ENCODE measurements around the gene RARB. TPM values are rescaled to one million over a fixed set of nuclear protein-coding genes. Genes with fewer than 3 reads are reported as not detected.

Gene RARB
- total RNA-seq, 2 donors from 2014 or later = 21.5 to 21.9 TPM

DNA sequence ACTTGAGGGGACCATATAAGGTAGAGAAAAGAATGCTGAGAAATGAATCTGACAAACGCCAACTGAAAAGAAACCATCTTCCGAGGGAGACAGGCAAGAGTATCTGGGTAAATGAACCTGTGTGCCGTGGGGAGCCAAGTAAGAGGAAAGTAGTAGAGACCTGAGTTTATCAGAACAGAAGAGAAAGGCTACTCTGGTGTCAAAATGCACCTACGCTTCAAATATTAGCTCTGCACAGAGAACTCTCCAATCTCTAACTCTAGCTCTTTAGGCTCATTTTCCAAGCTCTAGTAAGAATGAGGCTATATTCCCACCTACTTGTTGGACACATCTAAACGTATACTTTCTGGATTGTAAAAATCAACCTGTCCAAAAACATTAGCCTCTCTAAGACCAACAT is 183.1 kb downstream of the RARB start:
- DNase-seq = no peak
- H3K4me3 ChIP-seq (ENCODE audit: low read length) = no peak overlapping the region
- H3K36me3 ChIP-seq (ENCODE audit: control insufficient read depth, insufficient read depth, low read length) = peaks cover 84% of the 10 kb centered on the region
- 88 to 92% methylated on average over 5 of the region's 5 CpGs for WGBS, 2 experiments (ENCODE audit: insufficient coverage in 1 of 2, insufficient read length in 1 of 2)
- no peaks in the 10 kb centered on the region for H3K9me3 Mint-ChIP-seq
- no peak for TF ChIP-seq CTCF (conservative IDR thresholded peaks at IDR 0.05)
- peaks cover 57% of the 10 kb centered on the region for H3K36me3 Mint-ChIP-seq (ENCODE audit: low read depth)
- H3K4me1 Mint-ChIP-seq = peaks cover 16% of the 10 kb centered on the region
- H3K9me3 ChIP-seq (ENCODE audit: control insufficient read depth, low read length) = no peaks in the 10 kb centered on the region
- H3K4me3 Mint-ChIP-seq = no peak overlapping the region
- no peaks in the 10 kb centered on the region for H3K27me3 ChIP-seq (ENCODE audit: control insufficient read depth, insufficient read depth, low read length, poor library complexity, severe bottlenecking)
- peaks cover 4% of the 10 kb centered on the region for H3K4me1 ChIP-seq (ENCODE audit: control insufficient read depth, insufficient read depth, low read length)
- H3K27ac ChIP-seq (ENCODE audit: low read depth, low read length) = no peak overlapping the region
- peak overlapping the region; percentile 2 for H3K27ac Mint-ChIP-seq
- H3K27me3 Mint-ChIP-seq (ENCODE audit: insufficient read depth) = no peaks in the 10 kb centered on the region
- no peak overlapping the region for H3K9ac ChIP-seq (ENCODE audit: extremely low read depth, low read length, poor library complexity, severe bottlenecking)

GRCh38 chr3:25618028-25618427 is 190.0 kb downstream of the RARB start:
- no peak overlapping the region for H3K4me3 Mint-ChIP-seq

DNA sequence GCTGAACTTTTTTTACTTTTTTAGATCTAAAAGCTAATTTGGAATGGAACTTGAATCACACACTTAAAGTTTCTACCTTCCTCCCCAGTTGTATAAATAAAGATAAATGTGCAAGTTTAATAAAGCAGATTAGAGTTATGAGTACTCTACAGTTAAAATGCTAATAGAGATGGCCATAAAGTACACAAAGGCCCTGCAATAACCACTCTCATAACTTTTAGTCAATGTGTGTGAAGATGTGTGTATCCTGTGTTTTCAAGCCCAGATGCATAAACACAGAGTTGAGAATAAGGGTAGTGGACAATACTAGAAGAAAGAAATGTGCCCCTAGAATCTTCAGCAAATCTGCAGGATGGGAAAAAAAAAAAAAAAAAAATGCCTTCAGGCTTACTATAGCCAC is 191.3 kb downstream of the RARB start:
- Histone ChIP-seq H3K4me3 (ENCODE audit: low read length) (no peak overlapping the region), H3K27ac (ENCODE audit: low read depth, low read length) (no peak overlapping the region), H3K27me3 (ENCODE audit: control insufficient read depth, insufficient read depth, low read length, poor library complexity, severe bottlenecking) (no peaks in the 10 kb centered on the region), H3K36me3 (ENCODE audit: control insufficient read depth, insufficient read depth, low read length) (peaks cover 90% of the 10 kb centered on the region), H3K4me1 (ENCODE audit: control insufficient read depth, insufficient read depth, low read length) (no peaks in the 10 kb centered on the region), H3K9me3 (ENCODE audit: control insufficient read depth, low read length) (no peaks in the 10 kb centered on the region), H3K9ac (ENCODE audit: extremely low read depth, low read length, poor library complexity, severe bottlenecking) (no peak overlapping the region)
- Mint-ChIP-seq H3K4me3 (no peak overlapping the region), H3K4me1 (no peaks in the 10 kb centered on the region), H3K27me3 (ENCODE audit: insufficient read depth) (no peaks in the 10 kb centered on the region), H3K36me3 (ENCODE audit: low read depth) (peaks cover 64% of the 10 kb centered on the region), H3K27ac (no peak overlapping the region), H3K9me3 (no peaks in the 10 kb centered on the region)
- TF ChIP-seq CTCF (conservative IDR thresholded peaks at IDR 0.05) = no peak
- no peak for DNase-seq

More at GRCh38 chr3:25618028-25618427, 190.0 kb downstream of the RARB start:
- Histone ChIP-seq H3K27me3 (ENCODE audit: control insufficient read depth, insufficient read depth, low read length, poor library complexity, severe bottlenecking) (no peaks in the 10 kb centered on the region), H3K9me3 (ENCODE audit: control insufficient read depth, low read length) (no peaks in the 10 kb centered on the region), H3K4me3 (ENCODE audit: low read length) (no peak overlapping the region), H3K4me1 (ENCODE audit: control insufficient read depth, insufficient read depth, low read length) (no peaks in the 10 kb centered on the region), H3K9ac (ENCODE audit: extremely low read depth, low read length, poor library complexity, severe bottlenecking) (no peak overlapping the region), H3K27ac (ENCODE audit: low read depth, low read length) (no peak overlapping the region), H3K36me3 (ENCODE audit: control insufficient read depth, insufficient read depth, low read length) (peaks cover 89% of the 10 kb centered on the region)
- Mint-ChIP-seq H3K27me3 (ENCODE audit: insufficient read depth) (no peaks in the 10 kb centered on the region), H3K27ac (peak overlapping the region; percentile 41), H3K4me1 (no peaks in the 10 kb centered on the region), H3K36me3 (ENCODE audit: low read depth) (peaks cover 60% of the 10 kb centered on the region), H3K9me3 (no peaks in the 10 kb centered on the region)
- no peak for DNase-seq
- no peak for TF ChIP-seq CTCF (conservative IDR thresholded peaks at IDR 0.05)
